ENCODE results near the gene NFKBIL1. TPM values are rescaled to one million over a fixed set of nuclear protein-coding genes. Genes with fewer than 3 reads are reported as not detected.

NFKBIL1 gene
- total and polyA plus RNA-seq, 9 of the 15 experiments (the other 6 are each of a cell fraction or from before 2014, with no cell fraction given) = 0.49 to 33.1 (median 7.6) TPM

GRCh38 chr6:31541658-31542521 lies 5.5 kb upstream of the NFKBIL1 start, which contains the start of gene DDX39B (continued):
- TF ChIP-seq, protein P1, sequence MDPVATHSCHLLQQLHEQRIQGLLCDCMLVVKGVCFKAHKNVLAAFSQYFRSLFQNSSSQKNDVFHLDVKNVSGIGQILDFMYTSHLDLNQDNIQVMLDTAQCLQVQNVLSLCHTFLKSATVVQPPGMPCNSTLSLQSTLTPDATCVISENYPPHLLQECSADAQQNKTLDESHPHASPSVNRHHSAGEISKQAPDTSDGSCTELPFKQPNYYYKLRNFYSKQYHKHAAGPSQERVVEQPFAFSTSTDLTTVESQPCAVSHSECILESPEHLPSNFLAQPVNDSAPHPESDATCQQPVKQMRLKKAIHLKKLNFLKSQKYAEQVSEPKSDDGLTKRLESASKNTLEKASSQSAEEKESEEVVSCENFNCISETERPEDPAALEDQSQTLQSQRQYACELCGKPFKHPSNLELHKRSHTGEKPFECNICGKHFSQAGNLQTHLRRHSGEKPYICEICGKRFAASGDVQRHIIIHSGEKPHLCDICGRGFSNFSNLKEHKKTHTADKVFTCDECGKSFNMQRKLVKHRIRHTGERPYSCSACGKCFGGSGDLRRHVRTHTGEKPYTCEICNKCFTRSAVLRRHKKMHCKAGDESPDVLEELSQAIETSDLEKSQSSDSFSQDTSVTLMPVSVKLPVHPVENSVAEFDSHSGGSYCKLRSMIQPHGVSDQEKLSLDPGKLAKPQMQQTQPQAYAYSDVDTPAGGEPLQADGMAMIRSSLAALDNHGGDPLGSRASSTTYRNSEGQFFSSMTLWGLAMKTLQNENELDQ (CRISPR knock-in tag; IDR thresholded peaks at IDR 0.05; ENCODE audit: borderline replicate concordance) = 0 out of 2 replicates have a peak, but pooled peaks have one; percentile 8
- TF ChIP-seq DIDO1 (tag; IDR thresholded peaks at IDR 0.05; ENCODE audit: low read depth) (peak; percentile 38; the same call in 1 of the 2 replicates), LCOR (CRISPR knock-in tag; IDR thresholded peaks at IDR 0.05) (peak; percentile 93), FIP1L1 (IDR thresholded peaks at IDR 0.05; ENCODE audit: low read depth, low read length, poor library complexity, severe bottlenecking) (no peak), MECOM (CRISPR knock-in tag; IDR thresholded peaks at IDR 0.05) (no peak), BRF1 (IDR thresholded peaks at IDR 0.05; ENCODE audit: borderline replicate concordance, extremely low read depth, insufficient read length) (no peak), CUX1 (CRISPR knock-in tag; IDR thresholded peaks at IDR 0.05) (no peak), MYC (IDR thresholded peaks at IDR 0.05; ENCODE audit: low read depth, low read length) (peak; percentile 98), MYC (CRISPR knock-in tag; IDR thresholded peaks at IDR 0.05; ENCODE audit: borderline replicate concordance, low read depth) (0 out of 2 replicates have a peak, but pooled peaks have one; percentile 40), BCOR (IDR thresholded peaks at IDR 0.05) (peak; percentile 46), ZNF347 (CRISPR knock-in tag; IDR thresholded peaks at IDR 0.05; ENCODE audit: low read depth) (no peak), ZSCAN29 (IDR thresholded peaks at IDR 0.05) (peak; percentile 89), ZBTB12 (CRISPR knock-in tag; IDR thresholded peaks at IDR 0.05) (peak; percentile 28; the same call in 1 of the 2 replicates), THRAP3 (IDR thresholded peaks at IDR 0.05; ENCODE audit: borderline replicate concordance) (peak; percentile 88), NR2C2 (CRISPR knock-in tag; IDR thresholded peaks at IDR 0.05) (peak; percentile 83), NR2C2 (tag; IDR thresholded peaks at IDR 0.05) (peak; percentile 86), FOXA1 (IDR thresholded peaks at IDR 0.05; ENCODE audit: borderline replicate concordance) (no peak), JUND (IDR thresholded peaks at IDR 0.05; ENCODE audit: borderline replicate concordance, low read depth, low read length) (peak; percentile 34; the same call in 1 of the 2 replicates), JUND (tag; IDR thresholded peaks at IDR 0.05; ENCODE audit: borderline replicate concordance, low read depth, low read length) (peak; percentile 70; the same call in 2 of the 3 replicates)
